AG09309 (cell line): ENCODE data around the gene PTPRN2.

Experiments
- DNase-seq: peaks from one replicate; pipeline ENCODE4 v3.0.0-alpha.2; 2010; ENCODE audit warnings: low read depth
- H3K4me3 ChIP-seq: 2 replicates; pipeline ENCODE4 v1.5.1; 2011; ENCODE audit warnings: mild to moderate bottlenecking, low read depth, low read length, moderate library complexity; ENCODE audit not compliant: control insufficient read depth
- CTCF ChIP-seq: IDR thresholded peaks from 2 replicates; pipeline ENCODE4 v1.5.1; 2011; ENCODE audit warnings: mild to moderate bottlenecking, low read depth, low read length, inconsistent platforms; ENCODE audit not compliant: insufficient read depth, control insufficient read depth; ENCODE audit errors: missing control alignments

Gene PTPRN2

GRCh38 chr7:158405324-158405723, 182.3 kb downstream of the PTPRN2 start:
- no peak for TF ChIP-seq CTCF
- no peak overlapping the region for H3K4me3 ChIP-seq

GRCh38 chr7:158404031-158404761, 183.4 kb downstream of the PTPRN2 start:
- no peak for TF ChIP-seq CTCF
- no peak overlapping the region for H3K4me3 ChIP-seq
- no peak for DNase-seq

More at GRCh38 chr7:158405324-158405723, 182.3 kb downstream of the PTPRN2 start:
- DNase-seq, result no peak

GRCh38 chr7:158403013-158403821, 184.4 kb downstream of the PTPRN2 start:
- no peak for DNase-seq
- no peak overlapping the region for H3K4me3 ChIP-seq
- no peak for TF ChIP-seq CTCF

GRCh38 chr7:158402471-158402870, 185.2 kb downstream of the PTPRN2 start:
- no peak for DNase-seq
- TF ChIP-seq CTCF, result no peak
- H3K4me3 ChIP-seq, result no peak overlapping the region

- no peak for TF ChIP-seq CTCF
- DNase-seq, result no peak
- no peak overlapping the region for H3K4me3 ChIP-seq
Measured at GRCh38 chr7:158401826-158402225, 185.8 kb downstream of the PTPRN2 start.

- no peak for TF ChIP-seq CTCF
- no peak overlapping the region for H3K4me3 ChIP-seq
- no peak for DNase-seq
Measured at GRCh38 chr7:158401295-158401694, 186.3 kb downstream of the PTPRN2 start.
